HG03354 (cell line): ENCODE measurements around the gene YOD1.

Experiments
- ATAC-seq: cut with Tn5 transposase; IDR thresholded peaks from one replicate; pipeline ENCODE4 v1.9.1; 2021; ENCODE audit warnings: mild to moderate bottlenecking; ENCODE audit not compliant: unreplicated experiment, poor library complexity, severe bottlenecking

YOD1 gene

DNA sequence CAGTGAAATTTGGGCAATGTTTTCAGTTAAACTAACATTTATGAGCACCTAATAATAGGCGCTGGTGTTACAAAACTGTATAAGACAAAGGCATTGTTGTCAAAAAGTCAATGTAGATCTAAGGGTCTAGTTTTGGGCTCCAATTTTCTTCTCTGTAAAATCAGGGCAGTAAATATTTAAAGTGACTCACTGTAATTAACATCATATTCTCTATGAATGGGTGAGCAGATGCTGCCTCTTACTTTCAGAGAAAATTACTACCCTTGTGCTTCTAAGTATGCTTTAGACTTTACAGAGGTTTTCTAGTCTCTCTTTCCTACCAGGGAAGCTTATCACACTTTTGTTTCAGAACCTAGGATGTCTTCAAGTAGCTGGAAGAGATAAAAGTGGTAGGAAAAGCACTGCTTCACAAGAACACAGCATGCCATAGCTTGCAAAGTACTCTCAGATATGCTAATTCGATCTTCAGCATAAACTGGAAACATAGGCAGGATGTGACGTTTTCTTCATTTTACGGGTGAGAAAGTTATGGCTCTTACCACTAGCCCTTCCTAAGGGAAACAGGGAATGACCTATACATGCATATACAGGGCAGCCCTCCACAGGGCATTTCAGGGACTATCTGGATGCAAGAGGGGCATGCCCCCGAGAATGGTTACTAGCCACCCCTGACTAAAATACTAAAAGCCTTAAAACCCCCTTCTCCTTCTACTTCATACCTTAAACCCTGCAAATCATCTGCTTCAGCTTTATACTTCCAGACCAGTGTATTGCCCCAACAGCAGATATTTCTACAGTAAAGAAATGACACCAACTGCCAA is 21.1 kb downstream of the YOD1 start:
- ATAC-seq: no peak

DNA sequence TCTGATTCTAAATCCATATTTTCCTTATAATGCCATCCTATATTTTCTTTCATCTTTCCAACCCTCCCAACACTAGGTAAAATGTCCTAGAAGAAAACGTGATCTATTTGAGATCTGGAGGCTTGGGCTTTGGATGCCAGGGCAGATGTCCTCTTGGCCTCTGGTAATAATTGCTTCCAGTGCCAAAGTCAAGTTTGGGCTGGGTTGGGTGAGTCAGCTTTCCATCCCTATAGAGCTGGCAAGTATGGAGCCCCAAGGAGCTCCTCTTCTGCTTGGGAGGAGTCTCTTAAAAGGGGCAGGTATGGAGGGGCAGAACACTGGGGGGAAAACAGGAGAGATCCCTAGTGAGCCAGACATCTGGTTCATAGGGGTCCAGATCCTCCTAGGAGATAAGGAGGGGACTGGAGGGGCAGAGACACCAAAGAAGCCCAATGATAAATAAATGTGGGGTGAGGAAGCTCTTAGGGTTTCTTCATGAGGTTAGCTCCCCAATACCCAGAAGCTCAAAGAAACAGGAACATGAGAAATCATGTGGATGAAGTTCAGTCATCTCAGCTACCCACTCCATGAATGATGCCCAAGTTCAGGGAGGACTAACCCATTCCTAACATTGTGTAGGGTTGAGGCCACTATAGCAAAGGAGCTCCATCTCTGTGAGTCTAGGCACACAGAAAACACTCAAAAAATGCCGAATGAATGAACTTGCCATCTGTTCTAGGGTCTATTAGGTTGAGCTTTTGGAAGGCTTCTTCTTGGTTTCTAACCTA is 21.9 kb downstream of the YOD1 start:
- ATAC-seq: no peak

- ATAC-seq: no peak
Observed at GRCh38 chr1:207027921-207028320, 23.1 kb downstream of the YOD1 start.

GRCh38 chr1:207027206-207027777 is 23.7 kb downstream of the YOD1 start:
- no peak for ATAC-seq

DNA sequence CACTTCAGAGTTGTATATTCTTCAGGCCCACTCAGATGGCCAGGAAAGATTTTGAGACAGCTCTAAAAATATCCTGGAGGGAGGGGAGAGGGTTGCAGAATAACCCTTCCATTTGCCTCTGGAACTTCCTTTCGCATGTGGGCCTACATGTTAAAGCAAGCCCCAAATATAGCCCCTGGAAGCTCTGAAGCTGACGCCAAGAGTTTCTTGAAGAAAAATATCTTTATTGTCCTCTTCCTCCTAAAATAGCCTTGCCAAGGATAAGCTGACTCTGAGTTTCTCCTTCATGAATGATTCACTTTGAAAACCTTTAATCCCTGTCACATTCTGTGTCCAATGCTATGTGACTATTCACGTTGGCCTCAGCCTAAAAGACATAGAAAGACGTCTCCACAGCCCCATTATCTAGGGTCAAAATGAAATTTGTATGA is 24.9 kb downstream of the YOD1 start:
- no peak for ATAC-seq

DNA sequence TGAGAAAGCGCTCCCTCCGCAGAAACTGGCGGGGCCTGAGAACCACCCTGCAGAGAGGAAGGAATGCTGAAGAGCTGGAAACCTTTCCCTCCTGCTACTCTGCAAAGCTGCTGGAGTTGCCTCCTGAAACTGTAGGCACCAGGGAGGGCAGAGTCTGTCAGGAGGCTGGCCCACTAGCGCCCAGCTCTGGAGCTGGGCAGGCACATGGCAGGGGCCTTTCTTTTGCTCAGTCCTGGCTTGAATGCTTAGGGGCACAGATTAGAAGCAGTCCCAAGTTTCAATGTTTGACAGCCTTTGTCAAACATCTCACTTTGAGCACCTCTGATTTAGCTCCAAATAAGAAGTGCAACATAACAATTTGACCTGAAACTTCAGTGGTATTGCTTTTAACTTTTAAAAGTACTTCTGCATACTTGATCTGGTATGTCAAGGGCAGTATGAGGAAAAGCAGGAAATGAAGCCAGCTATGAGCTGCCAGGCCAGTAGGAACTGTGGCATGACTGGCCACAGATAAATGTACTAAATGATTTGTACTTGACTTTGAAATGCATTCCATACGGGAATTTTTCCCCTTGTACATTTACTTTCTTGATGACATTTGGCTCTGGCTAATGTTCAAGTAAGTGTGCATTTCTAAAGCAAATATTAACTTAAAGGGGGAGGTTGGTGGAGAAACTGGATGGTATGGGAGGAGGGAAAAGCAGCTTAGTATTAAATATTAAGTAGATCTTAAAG is 25.7 kb downstream of the YOD1 start:
- ATAC-seq: no peak

DNA sequence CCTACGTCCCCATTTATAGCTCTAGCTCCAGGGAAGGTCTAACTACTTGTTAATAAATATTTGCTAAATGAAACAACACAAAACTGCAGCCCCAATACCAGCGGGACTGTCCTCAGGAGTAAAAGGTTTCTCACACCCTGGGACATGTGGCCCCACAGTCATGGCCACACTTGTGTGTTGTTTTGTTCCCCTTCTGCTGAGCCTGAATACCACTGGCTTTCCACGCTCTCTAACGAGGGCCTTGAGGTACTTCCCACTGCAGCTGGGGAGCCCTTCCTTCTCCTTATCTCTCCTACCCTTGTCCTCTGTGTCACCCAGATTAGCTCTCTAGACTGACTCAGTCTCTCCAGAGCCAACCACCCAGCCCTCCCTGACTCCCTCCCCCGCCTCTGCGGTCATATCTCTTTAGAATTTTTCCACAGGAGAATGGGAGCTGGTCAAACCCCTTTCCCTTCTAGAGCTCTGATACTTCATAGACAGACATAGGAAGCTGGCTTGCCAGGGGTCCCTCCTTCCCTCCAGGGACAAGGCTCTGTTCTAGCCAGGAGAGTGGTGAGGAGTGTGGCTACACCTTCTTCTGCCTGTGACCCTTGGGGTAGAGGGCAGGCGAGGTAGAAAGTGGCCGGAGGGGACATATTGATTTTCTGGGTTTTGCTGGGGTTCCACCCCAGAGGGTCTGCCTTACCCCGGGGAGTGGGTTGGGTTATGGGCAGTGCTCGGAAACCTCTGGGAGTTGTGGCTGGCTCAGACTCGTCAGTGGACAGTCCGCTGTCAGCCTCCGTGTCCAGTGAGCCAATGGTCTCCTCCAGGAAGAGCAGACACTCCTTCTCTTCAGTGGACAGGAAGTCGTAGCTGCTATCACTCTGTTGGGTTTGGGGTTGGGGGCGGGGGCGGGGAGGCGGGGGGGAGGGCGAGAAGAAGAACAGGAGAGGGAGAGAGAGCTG is 26.5 kb downstream of the YOD1 start:
- ATAC-seq: no peak

DNA sequence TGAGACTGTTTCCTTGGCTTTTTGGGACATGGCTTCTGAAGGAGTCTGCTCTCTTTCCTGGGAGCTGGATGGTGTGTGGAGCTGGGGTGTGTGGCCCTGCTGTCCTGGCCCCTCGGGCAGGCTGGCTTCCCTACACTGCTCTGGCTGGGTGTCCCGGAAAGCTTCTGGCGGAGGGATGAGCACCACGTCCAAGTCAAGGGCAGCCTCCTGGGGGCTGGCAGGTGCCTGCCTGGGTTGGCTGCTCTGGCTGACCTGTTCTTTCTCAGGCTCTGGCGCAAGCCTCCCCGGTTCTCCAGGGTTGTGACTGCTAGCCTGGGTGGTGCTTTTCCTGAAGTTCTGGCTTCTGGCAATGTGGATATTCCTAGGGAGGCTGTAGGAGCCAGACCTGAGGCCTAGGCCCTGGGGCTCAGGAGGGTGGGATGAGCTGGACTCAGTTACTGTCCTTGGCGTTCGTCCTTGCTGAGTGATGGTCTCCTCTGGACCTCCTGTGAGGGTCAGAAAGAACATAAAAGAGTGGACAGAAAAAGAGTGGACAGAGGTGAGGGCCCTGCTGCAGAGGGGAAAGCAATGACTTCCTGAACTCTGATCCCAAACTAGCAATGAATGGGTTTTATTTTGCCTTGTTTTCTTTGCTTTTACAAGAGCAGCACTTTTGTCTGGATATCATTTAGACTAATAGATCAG is 27.9 kb downstream of the YOD1 start:
- ATAC-seq: no peak

DNA sequence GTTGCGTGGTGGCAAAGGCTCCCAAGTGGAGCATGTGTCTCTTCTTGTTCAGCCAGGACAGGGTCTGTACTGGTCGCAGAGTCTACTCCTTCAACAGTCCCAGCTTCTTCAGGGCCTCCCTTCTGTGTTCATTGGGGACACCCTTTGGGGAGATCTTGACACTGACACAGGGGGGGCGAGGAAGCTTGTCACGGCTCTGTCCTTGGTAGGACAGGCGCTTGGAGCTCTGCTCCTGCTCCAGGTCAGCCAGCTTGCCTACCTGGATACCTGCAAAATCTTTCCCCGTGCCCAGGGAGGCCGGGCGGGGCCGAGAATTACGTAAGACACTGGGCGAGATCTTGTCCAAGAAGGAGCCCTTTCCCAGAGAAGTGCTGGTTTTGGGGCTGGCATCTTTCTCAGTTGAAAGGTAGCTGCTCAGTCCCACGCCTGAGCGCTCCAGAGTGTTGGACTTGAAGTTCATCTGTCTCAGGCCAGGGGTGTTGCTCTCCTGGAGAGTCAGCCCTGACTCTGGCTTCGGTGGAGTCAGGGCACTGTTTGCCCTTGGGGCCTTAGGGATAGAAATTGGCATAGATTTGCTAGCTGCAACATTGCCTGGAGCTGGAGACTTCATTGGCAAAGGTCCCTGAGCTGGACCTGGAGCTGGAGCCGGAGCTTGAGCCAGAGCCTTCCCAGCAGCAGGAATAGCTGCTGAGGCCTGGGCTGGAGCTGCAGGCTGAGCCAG is 29.0 kb downstream of the YOD1 start:
- no peak for ATAC-seq

GRCh38 chr1:207021139-207021861 is 29.7 kb downstream of the YOD1 start:
- ATAC-seq: no peak

DNA sequence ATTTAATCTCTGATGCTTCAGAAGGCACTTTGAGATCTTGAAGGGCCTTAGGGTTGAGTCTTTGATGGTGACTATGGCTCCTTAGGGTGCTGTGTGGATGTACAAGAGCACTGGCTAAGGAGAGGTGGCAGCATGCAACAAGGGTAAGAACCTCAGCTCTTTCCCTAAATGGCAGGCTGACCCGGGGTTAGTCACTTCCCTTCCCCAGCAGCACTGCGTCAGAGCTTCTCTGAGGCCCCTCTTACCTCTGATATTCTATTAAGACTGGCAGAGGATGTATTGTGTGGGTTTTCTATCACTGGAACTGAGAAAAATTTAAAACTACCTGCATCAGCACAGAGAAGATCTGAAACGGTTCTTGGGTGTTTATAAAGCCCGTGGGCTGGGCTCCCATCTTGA is 30.3 kb downstream of the YOD1 start:
- no peak for ATAC-seq

- no peak for ATAC-seq
Observed at GRCh38 chr1:207020065-207020708, 30.8 kb downstream of the YOD1 start.

DNA sequence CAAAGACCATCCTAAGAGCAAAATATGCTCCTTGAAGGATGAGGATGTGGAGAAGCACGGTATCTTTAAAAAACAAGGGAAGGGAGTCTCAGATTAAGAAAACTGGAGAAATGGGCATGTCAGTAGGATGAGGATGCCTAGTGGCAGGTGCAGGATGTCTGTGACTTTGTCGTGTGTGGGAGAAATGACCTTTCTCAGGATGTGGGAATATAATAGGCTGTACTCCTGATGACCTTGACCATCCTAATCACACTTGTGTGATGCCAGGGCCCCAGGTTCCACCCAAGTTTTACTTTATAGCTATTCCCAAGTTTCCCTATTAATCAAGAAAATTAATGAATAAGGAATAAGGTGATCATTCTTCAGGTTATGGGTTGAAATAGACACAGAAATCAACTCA is 31.3 kb downstream of the YOD1 start:
- no peak for ATAC-seq

DNA sequence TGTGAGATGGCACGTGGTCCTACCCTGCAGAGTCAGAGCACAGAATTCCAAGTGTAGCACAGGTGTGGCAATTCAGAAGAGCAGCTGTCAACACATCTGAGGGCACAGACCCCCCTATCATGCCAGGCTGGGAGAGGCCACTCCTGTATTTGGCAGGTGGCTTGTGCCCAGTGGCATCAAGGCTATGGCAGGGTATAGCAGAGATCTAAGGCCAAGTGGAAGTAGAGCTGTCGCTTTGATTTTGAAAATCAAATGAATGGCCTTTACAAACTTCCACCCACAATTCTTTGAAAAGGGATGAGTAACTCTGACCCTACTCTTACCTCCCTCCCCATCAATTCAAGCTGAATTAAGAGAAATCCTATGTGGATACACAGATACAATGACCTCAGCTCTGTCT is 31.8 kb downstream of the YOD1 start:
- ATAC-seq: no peak

GRCh38 chr1:207018707-207019106 is 32.3 kb downstream of the YOD1 start:
- ATAC-seq: no peak

DNA sequence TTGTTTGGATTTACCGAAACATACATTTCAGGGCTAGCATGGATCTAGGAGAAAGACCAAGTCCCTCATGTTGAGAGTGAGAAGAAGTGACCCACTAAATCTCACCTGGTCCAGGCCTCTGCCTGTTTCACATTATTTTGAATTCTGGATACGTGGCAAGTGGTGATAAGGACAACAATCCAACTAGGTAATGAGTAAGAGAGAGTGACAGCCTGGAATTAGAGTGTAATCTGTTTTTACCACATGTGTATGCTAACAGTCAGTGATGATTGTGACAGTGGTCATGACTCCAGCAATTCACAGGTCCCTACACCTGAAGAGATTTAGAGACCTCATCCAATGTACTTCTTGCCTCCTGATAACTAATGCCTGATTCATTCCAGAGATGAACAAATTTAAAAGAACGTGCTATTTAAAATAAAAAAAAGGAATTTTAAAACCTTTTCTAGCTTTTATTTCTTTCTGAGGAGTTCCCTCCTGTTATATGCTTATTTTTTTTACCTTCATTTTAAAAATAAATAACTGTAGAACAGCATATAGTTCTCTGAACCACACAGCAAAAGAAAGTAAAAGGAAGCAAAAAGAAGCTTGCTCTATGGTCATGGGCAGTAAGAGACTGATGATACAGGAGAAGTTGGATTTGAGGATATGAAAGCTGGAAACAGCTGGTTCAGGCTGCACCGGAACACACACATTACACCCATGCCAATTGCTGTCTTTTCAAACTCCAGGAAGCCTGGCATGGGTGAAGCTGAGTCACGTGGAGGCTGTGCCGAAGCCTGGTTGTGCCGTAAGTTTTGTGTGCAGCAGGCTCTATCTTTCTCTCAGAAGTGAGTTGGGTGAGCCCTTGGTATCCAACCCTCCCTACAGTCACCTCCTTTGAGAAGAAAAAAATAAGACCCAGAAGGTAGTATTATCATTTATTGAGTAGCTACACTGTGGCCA is 33.1 kb downstream of the YOD1 start:
- no peak for ATAC-seq
